Activated T-cell treated with anti-CD3 and anti-CD28 coated beads, Interleukin-2, amount 50 U/mL, for 4 hours (primary cell): ENCODE measurements around the gene SLC39A6. TPM values are rescaled to one million over a fixed set of nuclear protein-coding genes. Genes with fewer than 3 reads are reported as not detected.
"Not testable (repeated sequence)": the region's sequence is repeated elsewhere in the genome, so short reads cannot be mapped to it uniquely, and the experiment has no call there.

Experiments
- ATAC-seq, 2 donors: fragments of 200-7000 bp; cut with Tn5 transposase; one replicate each; pipeline ENCODE4 v1.10.0; 2021
- DNase-seq: peaks from one replicate; pipeline ENCODE4 v3.0.0-alpha.2; 2020
- H3K27me3 Mint-ChIP-seq: one replicate; pipeline ENCODE4 v1.8.0; 2021; ENCODE audit warnings: low read depth, mixed read lengths
- H3K36me3 Mint-ChIP-seq: one replicate; pipeline ENCODE4 v1.8.0; 2022; ENCODE audit warnings: mixed read lengths; ENCODE audit not compliant: insufficient read depth
- H3K4me1 Mint-ChIP-seq: one replicate; pipeline ENCODE4 v1.8.0; 2021; ENCODE audit warnings: low read depth, mixed read lengths
- H3K4me3 Mint-ChIP-seq: one replicate; pipeline ENCODE4 v1.8.0; 2021; ENCODE audit warnings: mild to moderate bottlenecking, moderate library complexity, mixed read lengths
- H3K9me3 Mint-ChIP-seq: one replicate; pipeline ENCODE4 v1.8.0; 2021; ENCODE audit warnings: mixed read lengths
- total RNA-seq, 3 donors: library from RNA; stranded (reverse); gene quantifications; one replicate each; pipeline ENCODE4 v1.2.1, GENCODE V29; 2021

The SLC39A6 gene
- total RNA-seq, 3 donors from 2014 or later, result 39.4 to 44.5 (median 40.1) TPM

DNA sequence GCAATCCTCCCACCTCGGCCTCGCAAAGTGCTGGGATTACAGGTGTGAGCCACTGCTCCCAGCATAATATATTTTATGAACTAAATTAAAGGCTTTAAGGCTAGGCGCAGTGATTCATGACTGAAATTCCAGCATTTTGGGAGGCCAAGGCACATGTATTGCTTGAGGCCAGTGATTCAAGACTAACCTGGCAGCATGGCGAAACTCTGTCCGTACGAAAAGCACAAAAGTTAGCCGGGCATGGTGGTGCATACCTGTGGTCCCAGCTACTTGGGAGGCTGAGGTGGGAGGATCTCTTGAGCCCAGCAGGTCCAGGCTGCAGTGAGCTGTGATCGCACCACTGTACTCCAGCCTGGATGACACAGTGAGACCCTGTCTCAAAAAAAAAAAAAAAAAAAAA is 56.7 kb downstream of the SLC39A6 start:
- H3K36me3 Mint-ChIP-seq, H3K27me3 Mint-ChIP-seq, DNase-seq, ATAC-seq, H3K4me1 Mint-ChIP-seq, H3K4me3 Mint-ChIP-seq, H3K9me3 Mint-ChIP-seq: not testable (repeated sequence)

DNA sequence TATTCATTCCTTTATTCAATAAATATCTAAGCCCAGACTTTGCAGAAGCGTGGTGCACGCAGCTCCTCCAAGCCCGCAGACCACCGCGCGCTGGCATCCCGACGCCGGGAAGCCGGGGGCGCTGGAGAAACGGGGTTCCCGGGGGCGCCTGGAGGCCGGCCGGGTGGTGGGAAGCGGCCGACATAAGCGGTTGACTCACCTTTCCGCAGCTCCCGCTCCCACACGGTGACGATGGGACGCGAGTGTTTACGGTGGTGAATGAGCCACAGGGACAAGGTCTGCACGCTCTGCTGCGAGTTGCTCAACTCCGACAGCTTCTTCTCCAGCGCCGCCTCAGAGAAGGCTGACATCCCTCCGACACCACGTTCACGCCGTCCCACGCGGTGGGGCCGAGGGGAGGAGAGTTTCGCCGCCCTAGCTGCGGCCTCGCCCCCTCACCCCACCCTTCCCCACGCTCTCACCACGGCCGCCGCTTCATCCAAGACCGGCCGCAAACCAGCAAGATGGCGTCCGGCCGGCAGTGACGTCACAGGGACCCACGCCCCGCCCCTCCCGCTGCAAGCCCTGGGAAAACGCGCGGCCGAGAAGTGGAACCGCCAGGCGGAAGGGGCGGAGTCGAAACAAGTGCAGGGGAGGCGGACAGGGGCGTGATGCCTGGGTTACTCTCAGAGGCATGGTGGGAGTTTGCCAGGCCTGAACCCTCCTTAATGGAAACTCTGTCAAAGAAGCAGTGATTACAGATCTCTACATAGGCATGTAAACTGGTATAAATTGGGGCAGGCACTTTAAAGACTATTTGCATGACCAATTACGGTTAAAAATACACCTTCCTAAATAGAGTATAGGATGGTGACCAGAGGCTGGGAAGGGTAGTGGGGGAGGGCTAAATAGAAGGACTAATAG is 61.8 kb downstream of the SLC39A6 start, which contains the start of gene RPRD1A:
TSS of gene RPRD1A (minus strand) at position 505 of the 903 bp plus-strand sequence. CDS start at position 350, 155 bp downstream.
- ATAC-seq (peak; percentile 90), DNase-seq (peak; percentile 98)
- Mint-ChIP-seq H3K36me3 (peaks cover 9% of the 10 kb centered on the region), H3K4me3 (peak within 1 kb of the TSS; percentile 96), H3K4me1 (peaks cover 40% of the 10 kb centered on the region), H3K9me3 (no peaks in the 10 kb centered on the region), H3K27me3 (no peaks in the 10 kb centered on the region)

DNA sequence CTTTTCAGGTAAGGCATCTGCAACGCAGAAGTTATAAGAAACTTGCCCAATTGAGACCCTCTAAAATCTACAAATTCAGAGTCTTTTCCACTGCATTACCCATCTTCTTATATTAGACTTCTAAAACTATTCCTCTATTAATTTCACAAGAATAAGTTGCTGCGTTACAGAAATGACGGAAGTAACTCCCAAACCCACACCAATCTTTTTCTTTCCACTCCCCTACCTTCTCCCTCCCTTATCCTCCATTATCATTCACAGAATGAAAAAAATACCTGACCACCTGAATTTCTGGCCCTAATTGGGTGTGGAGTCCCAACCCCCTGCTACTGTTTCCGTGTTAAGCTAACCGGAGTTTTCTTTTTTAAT is 62.5 kb downstream of the SLC39A6 start:
- no peaks in the 10 kb centered on the region for H3K27me3 Mint-ChIP-seq
- peak overlapping the region; percentile 96 for H3K4me3 Mint-ChIP-seq
- H3K4me1 Mint-ChIP-seq, result peaks cover 41% of the 10 kb centered on the region
- ATAC-seq (no peak), DNase-seq (no peak)
- H3K9me3 Mint-ChIP-seq, result no peaks in the 10 kb centered on the region
- peaks cover 9% of the 10 kb centered on the region for H3K36me3 Mint-ChIP-seq

DNA sequence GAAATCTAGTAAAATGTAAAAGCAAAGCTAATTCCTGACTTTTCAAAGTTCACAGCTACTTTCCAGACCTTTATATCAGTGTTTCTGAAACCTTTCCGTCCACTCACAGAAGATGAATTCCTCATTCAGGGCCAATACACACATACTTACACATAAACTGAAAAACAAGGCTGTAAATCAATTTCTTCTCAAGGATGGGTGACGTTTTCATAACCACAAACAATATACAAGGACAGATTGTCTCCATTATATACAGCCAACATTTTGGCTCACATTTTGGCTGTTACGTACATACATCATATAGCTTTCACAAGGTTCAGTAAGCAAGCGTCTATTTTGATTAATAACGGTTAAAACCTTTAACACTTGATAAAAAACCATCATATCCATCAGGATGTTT is 63.1 kb downstream of the SLC39A6 start:
- Mint-ChIP-seq H3K27me3 (no peaks in the 10 kb centered on the region), H3K36me3 (peaks cover 9% of the 10 kb centered on the region), H3K4me3 (peak overlapping the region; percentile 96), H3K9me3 (no peaks in the 10 kb centered on the region), H3K4me1 (peaks cover 45% of the 10 kb centered on the region)
- DNase-seq (no peak), ATAC-seq (no peak)

DNA sequence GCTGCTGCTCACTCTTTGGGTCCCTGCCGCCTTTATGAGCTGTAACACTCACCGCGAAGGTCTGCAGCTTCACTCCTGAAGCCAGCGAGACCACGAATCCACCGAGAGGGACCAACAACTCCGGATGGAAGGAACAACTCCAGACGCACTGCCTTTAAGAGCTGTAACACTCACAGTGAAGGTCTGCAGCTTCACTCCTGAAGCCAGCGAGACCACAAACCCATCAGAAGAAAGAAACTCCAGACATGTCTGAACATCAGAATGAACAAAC is 64.4 kb downstream of the SLC39A6 start:
- DNase-seq, ATAC-seq, H3K27me3 Mint-ChIP-seq, H3K36me3 Mint-ChIP-seq, H3K9me3 Mint-ChIP-seq: not testable (repeated sequence)
- Mint-ChIP-seq H3K4me3 (peak overlapping the region; percentile 9), H3K4me1 (peaks cover 50% of the 10 kb centered on the region)

DNA sequence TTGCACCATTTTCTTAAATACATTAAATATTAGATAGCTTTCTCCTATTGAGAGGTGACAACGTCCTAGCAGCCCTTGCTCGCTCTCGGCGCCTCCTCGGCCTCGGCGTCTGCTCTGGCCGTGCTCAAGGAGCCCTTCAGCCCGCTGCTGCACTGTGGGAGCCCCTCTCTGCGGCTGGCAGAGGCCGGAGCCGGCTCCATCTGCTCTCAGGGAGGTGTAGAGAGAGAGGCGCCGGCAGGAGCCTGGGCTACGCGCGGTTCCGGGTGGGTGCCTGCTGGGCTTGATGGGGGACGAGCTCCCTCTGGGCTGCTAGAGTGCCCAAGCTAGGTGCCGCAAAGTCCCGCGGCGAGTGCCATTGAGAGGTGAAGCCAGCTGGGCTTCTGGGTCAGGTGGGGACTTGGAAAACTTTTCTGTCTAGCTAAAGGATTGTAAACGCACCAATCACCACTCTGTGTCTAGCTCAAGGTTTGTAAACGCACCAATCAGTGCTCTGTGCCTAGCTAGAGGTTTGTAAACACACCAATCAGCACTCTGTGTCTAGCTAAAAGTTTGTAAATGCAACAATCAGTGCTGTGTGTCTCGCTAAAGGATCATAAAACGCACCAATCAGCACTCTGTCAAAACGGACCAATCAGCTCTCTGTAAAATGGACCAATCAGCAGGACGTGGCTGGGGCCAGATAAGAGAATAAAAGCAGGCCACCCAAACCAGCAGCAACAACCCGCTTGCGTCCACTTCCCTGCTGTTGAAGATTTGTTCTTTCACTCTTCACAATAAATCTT is 64.9 kb downstream of the SLC39A6 start:
- ATAC-seq (no peak), DNase-seq (no peak)
- Mint-ChIP-seq H3K9me3 (no peaks in the 10 kb centered on the region), H3K36me3 (peaks cover 9% of the 10 kb centered on the region), H3K27me3 (no peaks in the 10 kb centered on the region), H3K4me3 (peak overlapping the region; percentile 9), H3K4me1 (peaks cover 50% of the 10 kb centered on the region)

DNA sequence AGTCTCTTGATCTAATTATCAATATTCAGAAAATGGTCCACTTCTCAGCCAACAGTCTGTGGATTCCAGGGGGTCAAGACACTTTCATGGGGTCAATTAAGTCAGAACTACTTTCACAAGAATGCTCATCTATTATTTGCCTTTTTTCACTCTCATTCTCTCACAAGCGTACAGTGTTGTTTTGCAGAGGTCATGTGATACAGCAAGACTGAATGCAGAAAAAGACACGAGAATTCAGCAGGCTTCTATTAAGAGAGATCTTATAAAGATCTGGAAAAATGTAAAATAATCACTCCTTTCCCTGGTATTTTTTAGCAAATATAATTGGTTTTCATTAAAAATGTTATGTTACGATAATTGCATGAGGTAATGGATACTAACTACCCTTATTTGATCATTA is 70.5 kb downstream of the SLC39A6 start:
- Mint-ChIP-seq H3K9me3 (no peaks in the 10 kb centered on the region), H3K36me3 (peaks cover 2% of the 10 kb centered on the region), H3K4me1 (peaks cover 42% of the 10 kb centered on the region), H3K27me3 (no peaks in the 10 kb centered on the region), H3K4me3 (no peak overlapping the region)
- ATAC-seq (no peak), DNase-seq (no peak)

Other genes with a start within 250 kb of the SLC39A6 start
- 10 to 100 TPM; 19.7 to 23.4 (median 21.7) TPM for gene RPRD1A, start 61.8 kb downstream of the SLC39A6 start, total RNA-seq
- 100 to 1,000 TPM in 1 of 3 donors, 10 to 100 TPM in 2; 91.2 to 114 (median 99.2) TPM for gene ELP2, start 559 bp upstream of the SLC39A6 start, total RNA-seq
- under 1 TPM; 0.03 to 0.34 (median 0.05) TPM for gene MOCOS, start 58.2 kb upstream of the SLC39A6 start, total RNA-seq
- under 1 TPM in 1 of 3 donors, not detected in 2; 0.13 TPM for gene FHOD3, start 168.4 kb upstream of the SLC39A6 start, total RNA-seq